KMS-11 (cell line): ENCODE measurements around the gene MPZL1.

Experiments
- H2AFZ ChIP-seq: fragments of 200-600 bp; sonication (generic); 2 replicates; pipeline ENCODE4 v1.6.1; 2016; ENCODE audit warnings: antibody characterized with exemption, mixed run types, low read depth
- H3K27ac ChIP-seq: fragments of 200-600 bp; sonication (generic); 2 replicates; pipeline ENCODE4 v1.6.1; 2016; ENCODE audit warnings: mild to moderate bottlenecking, mixed run types
- H3K27me3 ChIP-seq: fragments of 200-600 bp; sonication (generic); 2 replicates; pipeline ENCODE4 v1.6.1; 2017; ENCODE audit warnings: mild to moderate bottlenecking, low read depth, mixed run types, moderate library complexity; ENCODE audit not compliant: insufficient read depth
- H3K36me3 ChIP-seq: fragments of 200-600 bp; sonication (generic); 2 replicates; pipeline ENCODE4 v1.6.1; 2017; ENCODE audit warnings: mild to moderate bottlenecking, mixed run types; ENCODE audit not compliant: insufficient read depth
- H3K4me1 ChIP-seq: fragments of 200-600 bp; sonication (generic); 2 replicates; pipeline ENCODE4 v1.6.1; 2016; ENCODE audit warnings: mild to moderate bottlenecking, low read depth, mixed run types; ENCODE audit not compliant: poor library complexity, severe bottlenecking
- H3K4me2 ChIP-seq: fragments of 200-600 bp; sonication (generic); 2 replicates; pipeline ENCODE4 v1.7.0; 2016; ENCODE audit warnings: mild to moderate bottlenecking, mixed run types
- H3K4me3 ChIP-seq: fragments of 200-600 bp; sonication (generic); IDR thresholded peaks from 2 replicates; pipeline ENCODE4 v1.6.1; 2017; ENCODE audit warnings: low read depth, low read length, mixed read lengths; ENCODE audit not compliant: insufficient read depth
- H3K79me2 ChIP-seq: fragments of 200-600 bp; sonication (generic); 2 replicates; pipeline ENCODE4 v1.6.1; 2016; ENCODE audit warnings: low read depth, mixed run types; ENCODE audit not compliant: insufficient read depth
- H3K9ac ChIP-seq: fragments of 200-600 bp; sonication (generic); 2 replicates; pipeline ENCODE4 v1.6.1; 2016; ENCODE audit warnings: mild to moderate bottlenecking, mixed run types
- H4K20me1 ChIP-seq: fragments of 200-600 bp; sonication (generic); 2 replicates; pipeline ENCODE4 v1.6.1; 2016; ENCODE audit warnings: mild to moderate bottlenecking, mixed run types; ENCODE audit not compliant: insufficient read depth
- TF ChIP-seq, protein P1 (sequence below): fragments of 200-600 bp; sonication (generic); conservative IDR thresholded peaks from 2 replicates; pipeline ENCODE4 v1.6.1; 2017; ENCODE audit warnings: low read depth, mild to moderate bottlenecking, antibody characterized with exemption, low read length, moderate library complexity, mixed read lengths

Gene MPZL1

DNA sequence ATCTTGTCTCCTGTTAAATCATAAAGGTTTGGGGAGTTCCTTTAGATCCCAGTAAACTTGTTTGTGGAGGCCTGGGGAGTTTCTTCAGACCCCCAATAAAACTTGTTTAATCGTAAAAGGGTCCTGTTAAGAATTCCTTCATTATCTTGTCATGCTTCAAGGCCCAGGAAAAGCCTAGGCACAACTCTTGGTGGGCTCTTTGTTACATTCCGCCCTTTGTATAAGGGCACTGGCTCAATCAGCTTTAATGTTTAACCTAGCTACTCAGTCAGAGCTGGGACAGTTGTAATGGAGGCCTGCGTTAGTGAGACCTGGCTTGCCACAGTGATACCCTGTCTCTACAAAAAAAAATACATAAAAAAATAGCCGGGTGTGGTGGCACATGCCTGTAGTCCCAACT is 77.2 kb downstream of the MPZL1 start:
- Histone ChIP-seq H3K9ac (no peak overlapping the region), H3K4me2 (no peak overlapping the region), H3K4me3 (no peak overlapping the region), H3K27ac (no peak overlapping the region), H3K4me1 (peaks cover 7% of the 10 kb centered on the region), H3K36me3 (no peaks in the 10 kb centered on the region), H3K79me2 (no peaks in the 10 kb centered on the region), H3K27me3 (no peaks in the 10 kb centered on the region), H2AFZ (no peak overlapping the region), H4K20me1 (no peaks in the 10 kb centered on the region)
- TF ChIP-seq, protein P1, sequence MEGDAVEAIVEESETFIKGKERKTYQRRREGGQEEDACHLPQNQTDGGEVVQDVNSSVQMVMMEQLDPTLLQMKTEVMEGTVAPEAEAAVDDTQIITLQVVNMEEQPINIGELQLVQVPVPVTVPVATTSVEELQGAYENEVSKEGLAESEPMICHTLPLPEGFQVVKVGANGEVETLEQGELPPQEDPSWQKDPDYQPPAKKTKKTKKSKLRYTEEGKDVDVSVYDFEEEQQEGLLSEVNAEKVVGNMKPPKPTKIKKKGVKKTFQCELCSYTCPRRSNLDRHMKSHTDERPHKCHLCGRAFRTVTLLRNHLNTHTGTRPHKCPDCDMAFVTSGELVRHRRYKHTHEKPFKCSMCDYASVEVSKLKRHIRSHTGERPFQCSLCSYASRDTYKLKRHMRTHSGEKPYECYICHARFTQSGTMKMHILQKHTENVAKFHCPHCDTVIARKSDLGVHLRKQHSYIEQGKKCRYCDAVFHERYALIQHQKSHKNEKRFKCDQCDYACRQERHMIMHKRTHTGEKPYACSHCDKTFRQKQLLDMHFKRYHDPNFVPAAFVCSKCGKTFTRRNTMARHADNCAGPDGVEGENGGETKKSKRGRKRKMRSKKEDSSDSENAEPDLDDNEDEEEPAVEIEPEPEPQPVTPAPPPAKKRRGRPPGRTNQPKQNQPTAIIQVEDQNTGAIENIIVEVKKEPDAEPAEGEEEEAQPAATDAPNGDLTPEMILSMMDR: no peak

DNA sequence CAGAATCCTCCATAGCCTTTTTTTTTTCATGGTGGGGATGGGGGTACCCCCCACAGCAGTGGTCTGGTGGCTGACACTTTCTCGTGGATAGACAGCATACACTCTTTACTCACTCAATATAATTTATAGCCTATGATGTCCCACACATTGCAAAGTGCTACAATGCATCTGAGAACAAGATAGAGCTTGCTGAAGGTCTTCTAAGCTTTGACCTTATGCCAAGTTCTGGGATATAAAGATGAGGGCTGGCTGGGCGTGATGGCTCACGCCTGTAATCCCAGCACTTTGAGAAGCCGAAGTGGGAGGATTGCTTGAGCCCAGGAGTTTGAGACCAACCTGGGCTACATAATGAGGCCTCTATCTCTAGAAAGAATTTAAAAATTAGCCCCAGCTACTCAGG is 78.0 kb downstream of the MPZL1 start:
- H3K9ac ChIP-seq: no peak overlapping the region
- no peaks in the 10 kb centered on the region for H4K20me1 ChIP-seq
- no peaks in the 10 kb centered on the region for H3K79me2 ChIP-seq
- H3K4me1 ChIP-seq: peaks cover 7% of the 10 kb centered on the region
- H3K27me3 ChIP-seq: no peaks in the 10 kb centered on the region
- H2AFZ ChIP-seq: no peak overlapping the region
- H3K4me2 ChIP-seq: no peak overlapping the region
- H3K36me3 ChIP-seq: no peaks in the 10 kb centered on the region
- TF ChIP-seq, protein P1: no peak
- H3K4me3 ChIP-seq: no peak overlapping the region
- H3K27ac ChIP-seq: no peak overlapping the region

DNA sequence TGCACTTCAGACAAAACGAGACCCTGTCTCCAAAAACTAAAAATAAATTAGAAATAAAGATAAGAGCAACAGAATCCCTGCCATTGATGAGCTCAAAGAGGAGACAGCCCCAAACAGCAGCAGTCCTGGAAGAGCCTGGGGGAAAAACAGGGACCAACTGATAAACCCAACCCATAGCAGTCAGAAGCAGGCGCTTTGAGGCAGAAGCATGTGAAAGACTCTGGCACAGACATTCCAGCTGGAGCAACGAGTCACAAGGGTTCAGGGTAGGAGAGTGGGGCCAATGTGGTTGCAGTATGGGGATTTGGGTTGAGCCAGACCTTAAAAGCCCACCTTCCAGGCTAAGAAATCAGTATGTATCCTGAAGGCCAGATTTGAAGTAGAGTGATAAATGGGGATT is 78.5 kb downstream of the MPZL1 start:
- no peaks in the 10 kb centered on the region for H3K27me3 ChIP-seq
- TF ChIP-seq, protein P1: no peak
- H3K79me2 ChIP-seq: no peaks in the 10 kb centered on the region
- H3K36me3 ChIP-seq: no peaks in the 10 kb centered on the region
- H3K27ac ChIP-seq: no peak overlapping the region
- H2AFZ ChIP-seq: no peak overlapping the region
- no peak overlapping the region for H3K9ac ChIP-seq
- H3K4me2 ChIP-seq: no peak overlapping the region
- no peak overlapping the region for H3K4me3 ChIP-seq
- peaks cover 7% of the 10 kb centered on the region for H3K4me1 ChIP-seq
- no peaks in the 10 kb centered on the region for H4K20me1 ChIP-seq

DNA sequence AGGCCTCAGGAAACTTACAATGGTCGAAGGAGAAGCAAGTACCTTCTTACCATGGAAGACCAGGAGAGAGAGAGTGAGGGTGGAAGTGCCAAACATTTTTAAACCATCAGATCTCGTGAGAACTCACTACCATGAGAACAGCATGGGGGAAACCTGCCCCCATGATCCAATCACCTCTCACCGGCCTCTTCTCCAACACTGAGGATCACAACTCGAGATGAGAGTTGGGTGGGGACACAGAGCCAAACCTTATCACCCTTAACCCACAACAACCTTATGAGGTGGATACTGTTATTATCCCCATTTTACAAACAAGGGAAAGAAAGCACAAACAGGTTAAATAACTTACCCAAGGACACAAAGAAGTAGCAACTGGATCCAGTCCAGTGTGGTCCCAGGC is 80.5 kb downstream of the MPZL1 start:
- no peaks in the 10 kb centered on the region for H3K27me3 ChIP-seq

More for the DNA sequence above, 80.5 kb downstream of the MPZL1 start:
- Histone ChIP-seq H3K79me2 (no peaks in the 10 kb centered on the region), H3K36me3 (no peaks in the 10 kb centered on the region), H4K20me1 (no peaks in the 10 kb centered on the region), H3K27ac (no peak overlapping the region), H3K9ac (no peak overlapping the region), H2AFZ (no peak overlapping the region), H3K4me3 (no peak overlapping the region), H3K4me1 (peaks cover 7% of the 10 kb centered on the region), H3K4me2 (no peak overlapping the region)
- TF ChIP-seq, protein P1: no peak
